Measurements from ENCODE around the gene ATP2A2.

DNA sequence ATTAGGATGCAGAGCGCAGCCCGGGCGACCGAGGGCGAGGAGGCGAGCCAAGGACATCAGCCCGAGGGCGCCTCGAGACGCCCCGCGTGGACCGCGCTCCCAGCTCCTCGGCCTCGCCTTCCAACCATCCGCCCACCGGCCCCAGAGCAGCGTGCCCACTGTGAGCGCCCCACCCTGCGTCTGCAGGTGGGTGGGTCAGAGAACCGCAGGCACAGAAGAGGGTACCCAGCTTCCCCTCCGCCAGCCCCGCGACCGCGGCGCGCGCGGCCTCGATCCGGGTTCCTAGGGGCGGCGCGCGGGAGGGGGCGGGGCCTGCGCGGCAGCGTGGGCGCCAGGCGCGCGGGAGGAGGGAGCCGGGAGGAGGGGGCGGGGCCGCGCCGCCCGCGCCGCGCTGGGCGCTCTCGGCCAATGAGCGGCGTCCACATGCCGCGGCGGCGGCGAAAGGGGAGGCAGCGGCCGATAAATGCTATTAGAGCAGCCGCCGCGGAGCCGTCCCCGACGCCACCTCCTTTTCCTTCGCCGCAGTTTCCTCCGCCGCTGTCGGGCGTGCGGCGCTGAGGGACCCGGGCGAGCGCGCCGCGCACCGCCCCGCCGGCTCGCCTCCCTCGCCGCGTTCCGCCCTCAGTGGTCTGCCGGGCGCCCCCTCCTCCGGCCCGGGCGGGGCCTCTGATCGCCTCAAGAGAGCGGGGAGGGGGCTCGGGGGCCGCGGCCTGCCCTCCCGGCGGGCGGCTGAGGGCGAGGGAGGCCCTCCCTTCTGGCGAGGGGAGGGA lies at the start of gene ATP2A2:
- TF ChIP-seq POLR2A (IDR thresholded peaks at IDR 0.05): peak; percentile 94 to 96
- TF ChIP-seq, protein P1, sequence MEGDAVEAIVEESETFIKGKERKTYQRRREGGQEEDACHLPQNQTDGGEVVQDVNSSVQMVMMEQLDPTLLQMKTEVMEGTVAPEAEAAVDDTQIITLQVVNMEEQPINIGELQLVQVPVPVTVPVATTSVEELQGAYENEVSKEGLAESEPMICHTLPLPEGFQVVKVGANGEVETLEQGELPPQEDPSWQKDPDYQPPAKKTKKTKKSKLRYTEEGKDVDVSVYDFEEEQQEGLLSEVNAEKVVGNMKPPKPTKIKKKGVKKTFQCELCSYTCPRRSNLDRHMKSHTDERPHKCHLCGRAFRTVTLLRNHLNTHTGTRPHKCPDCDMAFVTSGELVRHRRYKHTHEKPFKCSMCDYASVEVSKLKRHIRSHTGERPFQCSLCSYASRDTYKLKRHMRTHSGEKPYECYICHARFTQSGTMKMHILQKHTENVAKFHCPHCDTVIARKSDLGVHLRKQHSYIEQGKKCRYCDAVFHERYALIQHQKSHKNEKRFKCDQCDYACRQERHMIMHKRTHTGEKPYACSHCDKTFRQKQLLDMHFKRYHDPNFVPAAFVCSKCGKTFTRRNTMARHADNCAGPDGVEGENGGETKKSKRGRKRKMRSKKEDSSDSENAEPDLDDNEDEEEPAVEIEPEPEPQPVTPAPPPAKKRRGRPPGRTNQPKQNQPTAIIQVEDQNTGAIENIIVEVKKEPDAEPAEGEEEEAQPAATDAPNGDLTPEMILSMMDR (IDR thresholded peaks at IDR 0.05): peak in 1 of 6 experiments; percentile 1
